Fibroblast of lung (primary cell): ENCODE results near the gene NCR2. TPM values are rescaled to one million over a fixed set of nuclear protein-coding genes. Genes with fewer than 3 reads are reported as not detected.

Experiments
- DNase-seq, 2 donors: peaks; one replicate each; pipeline versions ENCODE4 v3.0.0 to v3.0.0-alpha.2; 2010; ENCODE audit warnings: low read depth in 2 of 2
- H2AFZ ChIP-seq: 2 replicates; pipeline ENCODE4 v1.5.1; 2012; ENCODE audit warnings: low read length, control low read depth, inconsistent platforms
- H3K27ac ChIP-seq: 2 replicates; pipeline ENCODE4 v1.5.1; 2011; ENCODE audit warnings: low read length, control low read depth; ENCODE audit not compliant: insufficient read depth
- H3K27me3 ChIP-seq: 2 replicates; pipeline ENCODE4 v1.5.1; 2011; ENCODE audit warnings: mild to moderate bottlenecking, low read length; ENCODE audit not compliant: control insufficient read depth, insufficient read depth
- H3K36me3 ChIP-seq: 2 replicates; pipeline ENCODE4 v1.5.1; 2011; ENCODE audit warnings: low read length; ENCODE audit not compliant: control insufficient read depth, insufficient read depth
- H3K4me1 ChIP-seq: 2 replicates; pipeline ENCODE4 v1.5.1; 2011; ENCODE audit warnings: low read length; ENCODE audit not compliant: control insufficient read depth, insufficient read depth; ENCODE audit errors: extremely low read depth
- H3K4me2 ChIP-seq: 2 replicates; pipeline ENCODE4 v1.5.1; 2011; ENCODE audit warnings: low read length, control low read depth; ENCODE audit not compliant: insufficient read depth; ENCODE audit errors: extremely low read depth
- H3K4me3 ChIP-seq, 4 experiments: fragments of 200-600 bp in 1 of 4; sonication (generic) in 1 of 4; replicated peaks in 1 of 4; 2 replicates each; pipeline ENCODE4 v1.5.1; 2011 to 2016; ENCODE audit warnings: low read length in 4 of 4, low read depth in 3 of 4, mild to moderate bottlenecking in 3 of 4, control low read depth in 2 of 4, inconsistent platforms in 1 of 4, mixed read lengths in 1 of 4; ENCODE audit not compliant: insufficient read depth in 1 of 4; ENCODE audit errors: control extremely low read depth in 1 of 4
- H3K79me2 ChIP-seq: 2 replicates; pipeline ENCODE4 v1.5.1; 2012; ENCODE audit warnings: mild to moderate bottlenecking, low read length, inconsistent platforms; ENCODE audit not compliant: control insufficient read depth, insufficient read depth
- H3K9ac ChIP-seq: 2 replicates; pipeline ENCODE4 v1.5.1; 2011; ENCODE audit warnings: mild to moderate bottlenecking, low read length, control low read depth; ENCODE audit not compliant: insufficient read depth
- H3K9me3 ChIP-seq: 2 replicates; pipeline ENCODE4 v1.5.1; 2012; ENCODE audit warnings: low read depth, low read length; ENCODE audit not compliant: control insufficient read depth, insufficient read depth
- H4K20me1 ChIP-seq: 2 replicates; pipeline ENCODE4 v1.5.1; 2011; ENCODE audit warnings: low read length; ENCODE audit not compliant: control insufficient read depth, insufficient read depth; ENCODE audit errors: extremely low read depth
- CTCF ChIP-seq, 2 donors: IDR thresholded peaks in 1 of 2; conservative IDR thresholded peaks in 1 of 2; 1 replicate in 1 of 2; 2 replicates in 1 of 2; pipeline ENCODE4 v1.5.1; 2011 to 2012; ENCODE audit warnings: low read length in 2 of 2, control low read depth in 1 of 2, inconsistent platforms in 1 of 2, low read depth in 1 of 2, mild to moderate bottlenecking in 1 of 2
- EZH2 ChIP-seq: IDR thresholded peaks from 2 replicates; pipeline ENCODE4 v1.5.1; 2012; ENCODE audit warnings: low read length, control low read depth, mild to moderate bottlenecking; ENCODE audit errors: missing control alignments
- polyA plus RNA-seq, 2 donors: library from polyadenylated mRNA; depleted of rRNA in 1 of 2; stranded (reverse) in 1 of 2; unstranded in 1 of 2; fragments of >200 nt; gene quantifications; 2 replicates each; pipeline ENCODE4 v1.2.1, GENCODE V29; 2011 to 2012; ENCODE audit warnings: missing spikeins in 1 of 2
- total RNA-seq: library from RNA; depleted of rRNA; stranded (reverse); fragments of >200 nt; gene quantifications from 2 replicates; pipeline ENCODE4 v1.2.1, GENCODE V29; 2014

Gene NCR2
- total and polyA plus RNA-seq, 2 donors (not counting 1 experiment from before 2014, with no cell fraction given): not detected

DNA sequence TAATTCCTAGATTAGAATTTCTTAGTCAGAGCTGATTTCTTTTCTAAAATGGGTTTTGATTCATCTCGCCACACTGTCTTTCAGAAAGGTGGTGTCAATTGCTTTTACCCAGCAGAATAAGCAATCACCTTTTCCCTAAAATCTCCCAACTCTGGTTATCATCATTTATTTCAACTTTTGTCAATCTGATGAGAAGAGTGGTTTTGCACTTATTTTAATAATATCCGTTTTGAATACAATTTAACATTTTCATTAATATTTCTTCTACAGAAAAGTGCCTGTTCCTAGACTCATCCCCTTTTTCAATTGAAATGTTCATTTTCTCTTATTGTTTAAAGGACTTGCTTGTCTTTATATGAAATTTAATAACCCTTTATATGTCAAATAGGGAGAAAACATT is 8.2 kb upstream of the NCR2 start:
- no peaks in the 10 kb centered on the region for H3K79me2 ChIP-seq
- no peaks in the 10 kb centered on the region for H3K36me3 ChIP-seq
- no peak overlapping the region for H3K4me2 ChIP-seq
- no peak overlapping the region for H2AFZ ChIP-seq
- H3K27ac ChIP-seq: no peak overlapping the region
- H3K4me1 ChIP-seq: no peaks in the 10 kb centered on the region
- peaks cover 4% of the 10 kb centered on the region for H3K27me3 ChIP-seq
- no peak for DNase-seq
- no peaks in the 10 kb centered on the region for H4K20me1 ChIP-seq
- H3K9ac ChIP-seq: no peak overlapping the region
- TF ChIP-seq EZH2 (no peak), CTCF (conservative IDR thresholded peaks at IDR 0.05 in 1 of 2, IDR thresholded peaks at IDR 0.05 in 1 of 2; ENCODE audit: low read depth in 1 of 2, low read length in 2 of 2) (no peak)
- no peaks in the 10 kb centered on the region for H3K9me3 ChIP-seq
- H3K4me3 ChIP-seq: no peak overlapping the region

- Histone ChIP-seq H3K4me1 (no peaks in the 10 kb centered on the region), H3K79me2 (no peaks in the 10 kb centered on the region), H3K27me3 (no peaks in the 10 kb centered on the region), H3K36me3 (no peaks in the 10 kb centered on the region), H3K9me3 (no peaks in the 10 kb centered on the region), H3K27ac (no peak overlapping the region), H3K4me3 (no peak overlapping the region), H3K9ac (no peak overlapping the region), H2AFZ (no peak overlapping the region), H3K4me2 (no peak overlapping the region), H4K20me1 (no peaks in the 10 kb centered on the region)
- DNase-seq: no peak
- TF ChIP-seq CTCF (conservative IDR thresholded peaks at IDR 0.05 in 1 of 2, IDR thresholded peaks at IDR 0.05 in 1 of 2; ENCODE audit: low read depth in 1 of 2, low read length in 2 of 2) (no peak), EZH2 (no peak)
These were observed 3.8 kb upstream of the NCR2 start for GRCh38 chr6:41331401-41332150.

DNA sequence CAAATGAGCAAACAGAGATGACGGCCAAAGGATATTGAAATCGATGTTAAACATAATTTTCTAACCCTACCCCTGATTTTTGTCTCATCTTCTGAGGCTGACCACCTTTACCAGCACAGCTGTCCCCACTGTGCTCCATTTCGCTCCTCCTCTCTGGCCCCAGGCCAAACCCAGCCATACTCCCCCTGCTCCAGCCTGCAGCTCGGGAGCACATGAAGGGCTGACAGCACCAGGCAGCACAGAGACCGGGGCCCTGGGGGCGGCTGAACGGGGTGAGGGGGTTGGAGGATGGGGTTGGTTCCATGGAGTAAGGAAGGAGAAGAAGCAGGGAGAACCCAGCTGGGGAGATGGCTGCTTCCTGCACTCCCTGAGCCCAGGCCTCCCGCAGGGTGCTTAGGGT is 3.2 kb upstream of the NCR2 start:
- no peak overlapping the region for H2AFZ ChIP-seq
- no peaks in the 10 kb centered on the region for H3K36me3 ChIP-seq
- DNase-seq: no peak
- no peaks in the 10 kb centered on the region for H3K9me3 ChIP-seq
- no peaks in the 10 kb centered on the region for H3K4me1 ChIP-seq
- no peak overlapping the region for H3K4me3 ChIP-seq
- no peaks in the 10 kb centered on the region for H3K27me3 ChIP-seq
- H3K9ac ChIP-seq: no peak overlapping the region
- H3K79me2 ChIP-seq: no peaks in the 10 kb centered on the region
- no peak overlapping the region for H3K4me2 ChIP-seq
- no peak overlapping the region for H3K27ac ChIP-seq
- no peaks in the 10 kb centered on the region for H4K20me1 ChIP-seq
- no peak for TF ChIP-seq CTCF (conservative IDR thresholded peaks at IDR 0.05 in 1 of 2, IDR thresholded peaks at IDR 0.05 in 1 of 2; ENCODE audit: low read depth in 1 of 2, low read length in 2 of 2)
- no peak for TF ChIP-seq EZH2
